Naive thymus-derived CD8-positive, alpha-beta T cell (primary cell): ENCODE data around the gene MLLT3. TPM values are rescaled to one million over a fixed set of nuclear protein-coding genes. Genes with fewer than 3 reads are reported as not detected.
A peak's percentile ranks its signal among the peaks of the same experiment; 100 is the strongest.

ENCODE experiments used
- ATAC-seq, 2 donors: fragments of 150-1000 bp; cut with Tn5 transposase in 1 of 2; sonication (Bioruptor Pico), chemical (Tn5 transposase) in 1 of 2; 1 replicate in 1 of 2; 2 replicates in 1 of 2; pipeline ENCODE4 v1.10.0; 2021; ENCODE audit warnings: mild to moderate bottlenecking in 2 of 2, moderate library complexity in 2 of 2
- POLR2A ChIA-PET: fragments of 350-600 bp; sonication (Branson Sonifier 250); formaldehyde crosslinking; loops from one replicate; lab custom pipeline; 2021; ENCODE audit warnings: antibody characterized with exemption; lab: Charles Lee
- DNase-seq, 10 donors: peaks; one replicate each; pipeline versions ENCODE4 v3.0.0 to v3.0.0-alpha.2; 2020 to 2022
- H3K27ac Mint-ChIP-seq, 10 donors: one replicate each; pipeline ENCODE4 v1.8.0; 2020 to 2022; ENCODE audit warnings: mild to moderate bottlenecking in 10 of 10, mixed read lengths in 10 of 10, moderate library complexity in 4 of 10, inconsistent platforms in 1 of 10
- H3K27me3 Mint-ChIP-seq, 5 donors: one replicate each; pipeline ENCODE4 v1.8.0; 2021 to 2022; ENCODE audit warnings: mixed read lengths in 5 of 5
- H3K36me3 Mint-ChIP-seq, 3 donors: one replicate each; pipeline ENCODE4 v1.8.0; 2020 to 2022; ENCODE audit warnings: mixed read lengths in 3 of 3, mild to moderate bottlenecking in 2 of 3, inconsistent platforms in 1 of 3
- H3K4me1 Mint-ChIP-seq, 4 donors: one replicate each; pipeline ENCODE4 v1.8.0; 2021 to 2022; ENCODE audit warnings: mixed read lengths in 4 of 4
- H3K4me3 Mint-ChIP-seq, 10 donors: one replicate each; pipeline ENCODE4 v1.8.0; 2020 to 2022; ENCODE audit warnings: mild to moderate bottlenecking in 10 of 10, mixed read lengths in 10 of 10, moderate library complexity in 6 of 10, inconsistent platforms in 1 of 10
- H3K9me3 Mint-ChIP-seq, 9 donors: one replicate each; pipeline ENCODE4 v1.8.0; 2020 to 2022; ENCODE audit warnings: mixed read lengths in 9 of 9, mild to moderate bottlenecking in 3 of 9, inconsistent platforms in 1 of 9, moderate library complexity in 1 of 9
- polyA plus RNA-seq, 3 donors: library from polyadenylated mRNA; unstranded; fragments of 300-500 nt; fragmentation: Illumina TruSeq; gene quantifications; one replicate each; pipeline ENCODE4 v1.2.3, GENCODE V29; 2021
- total RNA-seq, 8 experiments: library from RNA in 2 of 8; stranded (reverse) in 2 of 8; gene quantifications; one replicate each; pipeline ENCODE4 v1.2.3 and lab custom pipeline; 2021 to 2026

The MLLT3 gene
- total and polyA plus RNA-seq, 5 experiments from 2014 or later, result 28.0 to 73.0 (median 42.9) TPM

GRCh38 chr9:20478786-20479185, 143.5 kb downstream of the MLLT3 start:
- H3K9me3 Mint-ChIP-seq, result no peaks in the 10 kb centered on the region
- H3K36me3 Mint-ChIP-seq, result peaks cover 0 to 4% (median 0%) of the 10 kb centered on the region in 3 donors
- POLR2A ChIA-PET, result no interaction called here
- ATAC-seq (no peak), DNase-seq (no peak)
- H3K27ac Mint-ChIP-seq, result peak overlapping the region in 4 of 10 donors; percentile 0 to 55 (median 39)
- H3K4me1 Mint-ChIP-seq, result peaks cover 29 to 68% (median 59%) of the 10 kb centered on the region in 4 donors
- no peaks in the 10 kb centered on the region for H3K27me3 Mint-ChIP-seq
- peak overlapping the region in 3 of 10 donors; percentile 8 to 30 (median 12) for H3K4me3 Mint-ChIP-seq

- peaks cover 30 to 71% (median 63%) of the 10 kb centered on the region in 4 donors for H3K4me1 Mint-ChIP-seq
- POLR2A ChIA-PET, result no interaction called here
- H3K27ac Mint-ChIP-seq, result peak overlapping the region in 2 of 10 donors; percentile 36 to 55
- ATAC-seq (no peak), DNase-seq (no peak)
- H3K9me3 Mint-ChIP-seq, result no peaks in the 10 kb centered on the region
- H3K4me3 Mint-ChIP-seq, result peak overlapping the region in 1 of 10 donors; percentile 12
- H3K36me3 Mint-ChIP-seq, result peaks cover 0 to 4% (median 0%) of the 10 kb centered on the region in 3 donors
- no peaks in the 10 kb centered on the region for H3K27me3 Mint-ChIP-seq
Observed at GRCh38 chr9:20477940-20478620, 144.2 kb downstream of the MLLT3 start.

GRCh38 chr9:20476912-20477521, 145.3 kb downstream of the MLLT3 start:
- ATAC-seq (no peak), DNase-seq (no peak)
- Mint-ChIP-seq H3K9me3 (no peaks in the 10 kb centered on the region), H3K27ac (peak overlapping the region in 2 of 10 donors; percentile 16 to 34), H3K36me3 (peaks cover 0 to 4% (median 0%) of the 10 kb centered on the region in 3 donors), H3K4me1 (peaks cover 29 to 80% (median 65%) of the 10 kb centered on the region in 4 donors), H3K4me3 (no peak overlapping the region), H3K27me3 (no peaks in the 10 kb centered on the region)
- POLR2A ChIA-PET, result no interaction called here

- Mint-ChIP-seq H3K36me3 (peaks cover 9 to 12% (median 10%) of the 10 kb centered on the region in 3 donors), H3K9me3 (peaks cover 0 to 10% (median 0%) of the 10 kb centered on the region in 9 donors), H3K4me3 (no peak overlapping the region), H3K4me1 (peaks cover 24 to 78% (median 58%) of the 10 kb centered on the region in 4 donors), H3K27me3 (no peaks in the 10 kb centered on the region), H3K27ac (no peak overlapping the region)
- DNase-seq (no peak), ATAC-seq (no peak)
- POLR2A ChIA-PET, result interaction anchor here (0.7 kb wide), 1 partner anchor 143 kb away, joined by 3 read pairs; no protein-coding TSS in a partner anchor
Observed at GRCh38 chr9:20474496-20474895, 147.8 kb downstream of the MLLT3 start.

GRCh38 chr9:20473515-20474013, 148.7 kb downstream of the MLLT3 start:
- Mint-ChIP-seq H3K4me3 (no peak overlapping the region), H3K4me1 (peaks cover 18 to 70% (median 53%) of the 10 kb centered on the region in 4 donors), H3K36me3 (peaks cover 8 to 16% (median 9%) of the 10 kb centered on the region in 3 donors), H3K27ac (no peak overlapping the region), H3K9me3 (peaks cover 0 to 17% (median 0%) of the 10 kb centered on the region in 9 donors), H3K27me3 (no peaks in the 10 kb centered on the region)
- POLR2A ChIA-PET, result no interaction called here
- ATAC-seq, result no peak
- DNase-seq, result no peak

- no peak overlapping the region for H3K4me3 Mint-ChIP-seq
- no peak for DNase-seq
- H3K27me3 Mint-ChIP-seq, result no peaks in the 10 kb centered on the region
- H3K9me3 Mint-ChIP-seq, result peaks cover 0 to 17% (median 0%) of the 10 kb centered on the region in 9 donors
- peaks cover 14 to 65% (median 48%) of the 10 kb centered on the region in 4 donors for H3K4me1 Mint-ChIP-seq
- H3K27ac Mint-ChIP-seq, result no peak overlapping the region
- no peak for ATAC-seq
- H3K36me3 Mint-ChIP-seq, result peaks cover 8 to 16% (median 9%) of the 10 kb centered on the region in 3 donors
- POLR2A ChIA-PET, result no interaction called here
Observed at GRCh38 chr9:20472342-20473045, 149.8 kb downstream of the MLLT3 start.

GRCh38 chr9:20466328-20467008, 155.8 kb downstream of the MLLT3 start:
- H3K4me1 Mint-ChIP-seq, result peaks cover 24 to 53% (median 51%) of the 10 kb centered on the region in 4 donors
- peaks cover 8 to 16% (median 9%) of the 10 kb centered on the region in 3 donors for H3K36me3 Mint-ChIP-seq
- DNase-seq, result no peak
- H3K9me3 Mint-ChIP-seq, result peaks cover 0 to 17% (median 0%) of the 10 kb centered on the region in 9 donors
- POLR2A ChIA-PET, result interaction anchor here (0.7 kb wide), 1 partner anchor 288 kb away, joined by 3 read pairs; no protein-coding TSS in a partner anchor
- H3K27me3 Mint-ChIP-seq, result no peaks in the 10 kb centered on the region
- H3K4me3 Mint-ChIP-seq, result no peak overlapping the region
- no peak overlapping the region for H3K27ac Mint-ChIP-seq
- no peak for ATAC-seq

GRCh38 chr9:20464242-20464641, 158.1 kb downstream of the MLLT3 start:
- peaks cover 0 to 3% (median 0%) of the 10 kb centered on the region in 3 donors for H3K36me3 Mint-ChIP-seq
- no peak overlapping the region for H3K4me3 Mint-ChIP-seq
- H3K27me3 Mint-ChIP-seq, result no peaks in the 10 kb centered on the region
- no peak for ATAC-seq
- H3K27ac Mint-ChIP-seq, result peak overlapping the region in 1 of 10 donors; percentile 49
- no peak for DNase-seq
- H3K4me1 Mint-ChIP-seq, result peaks cover 28 to 62% (median 58%) of the 10 kb centered on the region in 4 donors
- H3K9me3 Mint-ChIP-seq, result peaks cover 0 to 4% (median 0%) of the 10 kb centered on the region in 9 donors
- POLR2A ChIA-PET, result no interaction called here

GRCh38 chr9:20463823-20464222, 158.5 kb downstream of the MLLT3 start:
- POLR2A ChIA-PET, result no interaction called here
- DNase-seq (no peak), ATAC-seq (no peak)
- H3K4me3 Mint-ChIP-seq, result no peak overlapping the region
- H3K27me3 Mint-ChIP-seq, result no peaks in the 10 kb centered on the region
- no peaks in the 10 kb centered on the region for H3K36me3 Mint-ChIP-seq
- no peak overlapping the region for H3K27ac Mint-ChIP-seq
- peaks cover 0 to under 1% (median 0%) of the 10 kb centered on the region in 9 donors for H3K9me3 Mint-ChIP-seq
- peaks cover 32 to 65% (median 62%) of the 10 kb centered on the region in 4 donors for H3K4me1 Mint-ChIP-seq

GRCh38 chr9:20462410-20462809, 159.9 kb downstream of the MLLT3 start:
- peaks cover 39 to 71% (median 68%) of the 10 kb centered on the region in 4 donors for H3K4me1 Mint-ChIP-seq
- POLR2A ChIA-PET, result no interaction called here
- H3K9me3 Mint-ChIP-seq, result no peaks in the 10 kb centered on the region
- no peak for ATAC-seq
- H3K36me3 Mint-ChIP-seq, result peaks cover 0 to 2% (median 0%) of the 10 kb centered on the region in 3 donors
- no peak overlapping the region for H3K4me3 Mint-ChIP-seq
- no peak for DNase-seq
- no peaks in the 10 kb centered on the region for H3K27me3 Mint-ChIP-seq
- peak overlapping the region in 1 of 10 donors; percentile 43 for H3K27ac Mint-ChIP-seq

- POLR2A ChIA-PET, result no interaction called here
- Mint-ChIP-seq H3K27ac (no peak overlapping the region), H3K9me3 (no peaks in the 10 kb centered on the region), H3K36me3 (peaks cover 0 to 16% (median 8%) of the 10 kb centered on the region in 3 donors), H3K27me3 (no peaks in the 10 kb centered on the region), H3K4me3 (no peak overlapping the region), H3K4me1 (peaks cover 8 to 22% (median 22%) of the 10 kb centered on the region in 4 donors)
- ATAC-seq (no peak), DNase-seq (no peak)
Observed at GRCh38 chr9:20447291-20447690, 175.0 kb downstream of the MLLT3 start.

GRCh38 chr9:20446248-20446647, 176.1 kb downstream of the MLLT3 start:
- POLR2A ChIA-PET, result interaction anchor here (0.6 kb wide), 1 partner anchor 11 kb away, joined by 8 read pairs; no protein-coding TSS in a partner anchor

More at GRCh38 chr9:20446248-20446647, 176.1 kb downstream of the MLLT3 start:
- ATAC-seq (no peak), DNase-seq (no peak)
- Mint-ChIP-seq H3K27me3 (no peaks in the 10 kb centered on the region), H3K4me1 (peaks cover 12 to 32% (median 30%) of the 10 kb centered on the region in 4 donors), H3K9me3 (no peaks in the 10 kb centered on the region), H3K27ac (no peak overlapping the region), H3K4me3 (no peak overlapping the region), H3K36me3 (peaks cover 0 to 18% (median 5%) of the 10 kb centered on the region in 3 donors)
